Activated T-helper 17 cell treated with anti-CD3 and anti-CD28 coated beads, Interleukin-2, amount 50 U/mL, for 72 hours (primary cell): ENCODE data around the gene LRWD1. TPM values are rescaled to one million over a fixed set of nuclear protein-coding genes. Genes with fewer than 3 reads are reported as not detected.

Source experiments
- ATAC-seq: fragments of 150-1000 bp; cut with Tn5 transposase; replicated peaks from 2 replicates; pipeline ENCODE4 v1.10.0; 2021; ENCODE audit warnings: mild to moderate bottlenecking, moderate library complexity
- H3K27ac Mint-ChIP-seq: one replicate; pipeline ENCODE4 v1.8.0; 2022; ENCODE audit warnings: mixed read lengths
- H3K27me3 Mint-ChIP-seq: one replicate; pipeline ENCODE4 v1.8.0; 2022; ENCODE audit warnings: mixed read lengths
- H3K36me3 Mint-ChIP-seq: one replicate; pipeline ENCODE4 v1.8.0; 2022; ENCODE audit warnings: low read depth, mild to moderate bottlenecking, mixed read lengths
- H3K4me1 Mint-ChIP-seq: one replicate; pipeline ENCODE4 v1.8.0; 2022; ENCODE audit warnings: mixed read lengths
- H3K4me3 Mint-ChIP-seq: one replicate; pipeline ENCODE4 v1.8.0; 2022; ENCODE audit warnings: mild to moderate bottlenecking, mixed read lengths
- H3K9me3 Mint-ChIP-seq: one replicate; pipeline ENCODE4 v1.8.0; 2022; ENCODE audit warnings: mixed read lengths
- total RNA-seq, 2 donors: library from RNA; stranded (reverse); gene quantifications; one replicate each; pipeline ENCODE4 v1.2.3, GENCODE V29; 2022

Gene LRWD1
- total RNA-seq, 2 donors from 2014 or later: 14.8 to 20.6 TPM

DNA sequence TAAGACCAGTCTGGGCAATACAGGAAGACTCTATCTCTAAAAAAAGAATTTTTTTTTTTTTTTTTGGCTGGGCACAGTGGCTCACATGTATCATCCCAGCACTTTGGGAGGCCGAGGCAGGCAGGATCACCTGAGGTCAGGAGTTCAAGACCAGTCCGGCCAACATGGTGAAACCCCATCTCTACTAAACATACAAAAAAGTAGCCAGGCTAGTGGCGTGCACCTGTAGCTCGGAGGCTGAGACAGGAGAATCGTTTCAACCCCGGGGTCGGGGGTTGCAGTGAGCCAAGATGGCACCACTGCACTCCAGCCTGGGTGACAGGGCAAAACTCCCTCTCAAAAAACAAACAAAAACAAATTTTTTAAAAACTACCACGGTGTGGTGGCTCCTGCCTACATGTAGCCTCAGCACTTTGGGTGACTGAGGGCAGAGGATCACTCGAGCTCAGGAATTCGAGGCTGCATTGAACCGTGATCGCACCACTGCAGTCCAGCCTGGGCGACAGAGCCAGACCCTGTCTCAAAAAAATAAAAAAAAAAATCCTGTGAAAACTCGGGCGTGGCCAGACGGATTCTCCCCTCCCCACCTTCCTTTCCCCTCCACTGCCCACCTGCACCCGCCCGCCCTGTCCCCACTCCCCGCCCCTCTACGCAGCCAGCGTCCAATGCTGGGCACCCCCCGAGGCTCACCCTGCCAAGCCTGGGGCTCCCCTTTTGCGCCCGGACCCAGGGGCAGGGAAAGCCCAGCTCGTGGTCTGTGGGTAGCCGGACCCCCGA lies 32.2 kb upstream of the LRWD1 start:
- Mint-ChIP-seq H3K4me1 (peaks cover 23% of the 10 kb centered on the region), H3K27me3 (no peaks in the 10 kb centered on the region), H3K4me3 (peak overlapping the region; percentile 64), H3K27ac (peak overlapping the region; percentile 85), H3K36me3 (peaks cover 41% of the 10 kb centered on the region), H3K9me3 (no peaks in the 10 kb centered on the region)
- ATAC-seq: peak; percentile 6

DNA sequence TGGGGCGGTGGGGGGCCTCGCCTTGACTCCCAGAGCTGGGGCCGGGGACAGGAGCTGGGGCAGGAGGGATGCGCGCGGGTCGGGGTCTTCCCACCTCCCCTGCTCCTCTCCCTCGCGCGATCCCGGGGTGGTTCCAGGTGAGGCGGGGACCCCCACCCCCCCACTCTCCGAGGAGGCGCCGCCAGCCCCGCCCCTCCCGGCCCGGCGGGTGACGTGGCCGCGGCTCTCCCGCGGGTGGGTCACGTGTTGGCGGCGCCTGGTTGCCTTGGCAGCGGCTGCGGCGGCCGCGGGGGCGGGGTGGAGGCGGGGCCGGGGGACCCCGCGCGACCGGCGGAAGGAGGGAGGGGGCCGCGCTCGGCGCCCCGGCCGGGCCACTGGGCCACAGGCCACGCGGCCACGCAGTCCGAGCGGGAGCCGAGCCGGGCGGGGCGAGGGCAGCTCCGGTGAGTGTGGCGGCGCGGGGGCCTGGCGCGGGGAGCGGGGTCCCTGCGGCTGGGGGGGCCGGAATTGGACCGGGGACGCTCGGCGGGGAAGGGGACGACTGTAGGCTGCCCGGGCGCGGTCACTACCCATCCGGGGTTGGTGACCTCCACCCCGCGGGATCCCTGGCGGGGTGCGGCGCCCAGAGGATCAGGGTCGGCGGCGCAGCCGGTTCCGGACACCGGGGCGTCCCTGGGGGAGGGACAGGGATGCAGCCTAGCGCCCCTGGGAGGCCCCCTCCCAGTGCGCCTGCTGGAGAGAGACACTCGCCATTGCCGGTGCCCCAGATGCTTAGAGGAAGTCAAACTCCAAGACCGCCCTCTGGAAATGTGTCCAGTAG lies 31.4 kb upstream of the LRWD1 start, which contains the start of gene ORAI2:
ORAI2 (plus strand) TSS at position 357 of the 820 bp plus-strand sequence. CDS start 5,382 bp downstream, outside the sequence.
- Mint-ChIP-seq H3K4me1 (peaks cover 23% of the 10 kb centered on the region), H3K9me3 (no peaks in the 10 kb centered on the region), H3K36me3 (peaks cover 41% of the 10 kb centered on the region), H3K4me3 (peak within 1 kb of the TSS; percentile 88), H3K27ac (peak within 1 kb of the TSS; percentile 94), H3K27me3 (no peaks in the 10 kb centered on the region)
- ATAC-seq: peak; percentile 74

DNA sequence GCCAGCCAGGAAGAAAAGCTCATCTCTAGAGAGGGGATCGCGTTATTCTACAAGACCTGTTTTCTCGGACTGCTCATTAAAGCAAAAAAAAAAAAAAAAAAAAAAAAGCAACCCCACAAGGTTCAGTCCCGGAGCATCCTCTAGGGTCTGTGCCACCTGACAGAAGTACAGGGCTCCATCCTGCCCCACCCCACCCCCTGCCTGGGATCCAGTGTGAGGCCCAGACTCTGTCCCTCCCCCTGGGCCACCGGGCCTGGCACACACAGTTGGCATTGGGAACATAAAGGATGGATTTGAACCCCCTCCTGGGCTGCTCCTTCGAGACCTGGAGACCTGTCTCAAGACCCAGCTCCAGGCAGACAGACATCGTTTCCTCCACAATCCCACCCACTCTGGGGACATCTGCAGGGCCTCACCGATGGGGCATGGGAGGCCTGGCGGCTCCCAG lies 30.7 kb upstream of the LRWD1 start:
- peak; percentile 28 for ATAC-seq
- peak overlapping the region; percentile 88 for H3K4me3 Mint-ChIP-seq
- H3K4me1 Mint-ChIP-seq: peaks cover 23% of the 10 kb centered on the region
- H3K27ac Mint-ChIP-seq: peak overlapping the region; percentile 94
- peaks cover 44% of the 10 kb centered on the region for H3K36me3 Mint-ChIP-seq
- H3K27me3 Mint-ChIP-seq: no peaks in the 10 kb centered on the region
- H3K9me3 Mint-ChIP-seq: no peaks in the 10 kb centered on the region

DNA sequence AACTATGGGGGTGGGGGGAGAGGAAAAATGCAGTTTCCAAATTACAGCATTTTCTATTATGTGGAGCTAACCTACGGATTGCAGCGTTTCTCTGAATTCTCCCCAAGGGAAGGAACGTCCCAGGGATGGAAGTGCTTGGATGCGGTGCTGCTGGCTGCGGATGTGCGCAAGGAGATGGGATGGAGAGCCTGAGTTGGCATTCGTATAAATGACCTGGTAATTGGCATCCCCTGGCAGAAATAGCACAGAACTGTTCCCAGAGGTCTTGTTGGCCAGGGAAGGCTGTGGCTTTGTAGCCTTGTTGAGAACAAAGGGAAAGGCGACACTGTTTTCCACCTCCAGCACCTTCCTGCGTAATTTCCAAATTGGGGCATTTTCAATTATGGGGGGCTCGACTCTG lies 28.7 kb upstream of the LRWD1 start:
- H3K9me3 Mint-ChIP-seq: no peaks in the 10 kb centered on the region
- ATAC-seq: no peak

DNA sequence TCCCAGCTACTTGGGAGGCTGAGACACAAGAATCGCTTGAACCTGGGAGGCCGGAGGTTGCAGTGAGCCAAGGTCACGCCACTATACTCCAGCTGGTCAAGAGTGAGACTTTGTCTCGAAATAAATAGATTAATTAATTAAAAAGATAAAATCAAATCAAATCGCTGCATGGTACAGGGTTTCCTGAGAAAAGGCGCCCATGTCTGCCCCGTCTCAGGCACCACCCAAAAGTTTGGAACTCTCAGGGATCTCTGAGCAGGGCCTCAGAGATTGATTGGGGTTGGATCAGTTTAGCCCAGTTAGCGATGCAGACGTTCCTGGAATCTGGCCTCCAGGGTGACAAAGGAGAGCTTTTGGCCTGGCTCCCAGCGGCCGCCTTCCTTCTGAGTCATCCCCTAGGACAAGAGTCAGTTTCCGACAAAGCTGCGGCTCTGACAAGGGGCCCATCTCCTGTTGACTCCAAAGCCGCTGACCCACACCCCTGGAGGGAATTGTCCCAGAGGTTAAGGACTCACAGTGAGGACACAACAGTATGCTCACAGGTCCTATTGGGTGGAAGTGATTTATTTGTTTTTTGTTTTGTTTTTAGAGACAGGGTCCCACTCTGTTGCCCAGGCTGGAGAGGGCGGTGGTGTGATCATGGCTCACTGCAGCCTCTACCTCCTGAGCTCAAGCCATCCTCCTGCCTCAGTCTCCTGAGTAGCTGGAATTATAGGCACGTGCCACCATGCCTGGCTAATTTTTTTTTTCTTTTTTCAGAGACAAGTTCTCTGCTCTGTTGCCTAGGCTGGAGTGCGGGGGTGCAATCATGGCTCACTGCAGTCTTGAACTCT lies 24.6 kb upstream of the LRWD1 start:
- Mint-ChIP-seq H3K36me3 (peaks cover 64% of the 10 kb centered on the region), H3K4me3 (no peak overlapping the region), H3K27ac (no peak overlapping the region), H3K9me3 (no peaks in the 10 kb centered on the region), H3K4me1 (no peaks in the 10 kb centered on the region), H3K27me3 (no peaks in the 10 kb centered on the region)
- no peak for ATAC-seq

More for the DNA sequence above, 28.7 kb upstream of the LRWD1 start:
- H3K27me3 Mint-ChIP-seq: no peaks in the 10 kb centered on the region
- peaks cover 49% of the 10 kb centered on the region for H3K36me3 Mint-ChIP-seq
- H3K4me1 Mint-ChIP-seq: peaks cover 7% of the 10 kb centered on the region
- H3K4me3 Mint-ChIP-seq: no peak overlapping the region
- peak overlapping the region; percentile 94 for H3K27ac Mint-ChIP-seq

DNA sequence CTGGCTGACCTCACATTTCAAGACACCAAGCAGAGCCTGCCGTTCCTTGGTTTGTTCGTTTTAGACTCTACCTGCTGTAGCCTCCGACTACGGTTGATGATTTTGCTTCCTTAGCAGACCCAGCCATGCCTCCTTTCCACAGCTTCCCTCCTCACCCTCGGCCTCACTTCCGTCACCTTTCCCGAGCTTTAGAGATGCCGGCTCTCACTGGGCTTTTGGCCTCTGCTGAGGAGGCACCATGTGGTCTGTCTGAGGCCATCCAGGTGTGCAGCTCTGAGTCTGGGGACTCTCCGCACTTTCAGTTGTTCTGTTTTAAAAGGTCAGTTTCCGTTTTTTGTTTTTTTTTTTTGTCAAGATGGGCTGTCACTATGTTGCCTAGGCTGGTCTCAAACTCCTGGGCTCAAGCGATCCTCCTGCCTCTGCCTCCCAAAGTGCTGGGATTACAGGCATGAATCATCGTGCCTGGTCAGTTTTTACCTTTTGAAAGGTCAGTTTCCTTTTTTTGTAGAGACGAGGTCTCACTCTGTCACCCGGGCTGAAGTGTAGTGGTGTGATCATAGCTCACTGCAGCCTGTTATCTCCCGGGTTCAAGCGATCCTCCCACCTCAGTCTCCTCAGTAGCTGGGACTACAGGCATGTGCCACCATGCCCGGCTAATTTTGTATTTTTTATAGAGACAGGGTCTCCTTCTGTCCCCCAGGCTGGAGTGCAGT lies 19.7 kb upstream of the LRWD1 start:
- Mint-ChIP-seq H3K27me3 (no peaks in the 10 kb centered on the region), H3K27ac (peak overlapping the region; percentile 82), H3K4me1 (no peaks in the 10 kb centered on the region), H3K36me3 (peaks cover 47% of the 10 kb centered on the region), H3K4me3 (no peak overlapping the region), H3K9me3 (no peaks in the 10 kb centered on the region)
- no peak for ATAC-seq

DNA sequence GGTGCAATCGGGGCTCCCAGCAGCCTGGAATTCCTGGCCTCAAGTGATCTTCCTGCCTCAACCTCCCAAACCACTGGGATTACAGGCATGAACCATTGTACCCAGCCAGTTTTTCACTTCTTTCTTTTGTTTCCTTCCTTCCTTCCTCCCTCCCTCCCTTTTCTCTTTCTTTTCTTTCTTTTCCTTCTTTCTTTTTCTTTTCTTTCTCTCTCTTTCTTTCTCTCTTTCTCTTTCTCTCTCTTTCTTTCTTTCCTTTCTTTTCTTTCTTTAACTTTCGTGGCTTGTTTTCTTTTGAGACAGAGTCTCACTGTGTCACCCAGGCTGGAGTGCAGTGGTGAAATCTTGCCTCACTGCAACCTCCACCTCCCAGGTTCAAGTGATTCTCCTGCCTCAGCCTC lies 19.1 kb upstream of the LRWD1 start:
- Mint-ChIP-seq H3K27me3 (no peaks in the 10 kb centered on the region), H3K9me3 (no peaks in the 10 kb centered on the region), H3K27ac (peak overlapping the region; percentile 82), H3K4me3 (no peak overlapping the region), H3K36me3 (peaks cover 45% of the 10 kb centered on the region), H3K4me1 (no peaks in the 10 kb centered on the region)
- ATAC-seq: no peak

DNA sequence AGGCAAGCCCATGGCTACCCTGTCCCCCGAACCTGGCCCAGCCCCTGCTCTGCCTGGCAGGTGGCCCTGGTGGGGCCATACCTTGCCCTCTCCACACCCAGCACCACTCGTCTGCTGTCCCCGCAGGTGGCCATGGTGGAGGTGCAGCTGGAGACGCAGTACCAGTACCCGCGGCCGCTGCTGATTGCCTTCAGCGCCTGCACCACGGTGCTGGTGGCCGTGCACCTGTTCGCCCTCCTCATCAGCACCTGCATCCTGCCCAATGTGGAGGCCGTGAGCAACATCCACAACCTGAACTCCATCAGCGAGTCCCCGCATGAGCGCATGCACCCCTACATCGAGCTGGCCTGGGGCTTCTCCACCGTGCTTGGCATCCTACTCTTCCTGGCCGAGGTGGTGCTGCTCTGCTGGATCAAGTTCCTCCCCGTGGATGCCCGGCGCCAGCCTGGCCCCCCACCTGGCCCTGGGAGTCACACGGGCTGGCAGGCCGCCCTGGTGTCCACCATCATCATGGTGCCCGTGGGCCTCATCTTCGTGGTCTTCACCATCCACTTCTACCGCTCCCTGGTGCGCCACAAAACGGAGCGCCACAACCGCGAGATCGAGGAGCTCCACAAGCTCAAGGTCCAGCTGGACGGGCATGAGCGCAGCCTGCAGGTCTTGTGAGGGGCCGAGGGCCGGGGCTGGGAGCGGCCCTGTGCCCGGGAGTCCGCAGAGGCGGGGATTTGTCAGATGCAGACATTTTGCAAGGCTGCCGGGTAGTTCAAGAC lies 18.2 kb upstream of the LRWD1 start:
- Mint-ChIP-seq H3K4me1 (no peaks in the 10 kb centered on the region), H3K36me3 (peaks cover 36% of the 10 kb centered on the region), H3K27me3 (no peaks in the 10 kb centered on the region), H3K4me3 (no peak overlapping the region), H3K9me3 (no peaks in the 10 kb centered on the region), H3K27ac (no peak overlapping the region)
- ATAC-seq: no peak

DNA sequence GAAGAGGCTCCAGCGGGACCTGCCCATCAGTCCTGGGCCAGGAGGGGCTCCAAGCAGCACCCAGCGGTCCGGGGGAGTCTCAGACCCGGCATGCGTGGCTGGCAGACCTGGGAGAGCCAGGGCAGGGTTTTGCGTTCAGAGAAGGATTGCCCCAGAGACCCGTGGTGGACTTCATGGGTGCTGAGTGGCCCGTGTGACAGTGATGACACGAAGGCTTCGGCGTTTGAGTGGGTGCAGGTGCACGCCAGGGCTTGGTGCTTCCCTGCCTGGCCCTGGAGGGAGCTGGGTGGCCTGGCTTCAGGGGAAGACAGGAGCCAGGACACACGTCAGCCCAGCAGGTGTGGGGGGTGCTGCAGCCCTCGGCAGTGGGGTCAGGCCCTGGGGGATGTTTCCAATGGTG lies 17.5 kb upstream of the LRWD1 start:
- ATAC-seq: no peak
- H3K4me1 Mint-ChIP-seq: no peaks in the 10 kb centered on the region
- no peaks in the 10 kb centered on the region for H3K9me3 Mint-ChIP-seq
- H3K27me3 Mint-ChIP-seq: no peaks in the 10 kb centered on the region
- H3K4me3 Mint-ChIP-seq: no peak overlapping the region
- H3K27ac Mint-ChIP-seq: no peak overlapping the region
- peaks cover 28% of the 10 kb centered on the region for H3K36me3 Mint-ChIP-seq

DNA sequence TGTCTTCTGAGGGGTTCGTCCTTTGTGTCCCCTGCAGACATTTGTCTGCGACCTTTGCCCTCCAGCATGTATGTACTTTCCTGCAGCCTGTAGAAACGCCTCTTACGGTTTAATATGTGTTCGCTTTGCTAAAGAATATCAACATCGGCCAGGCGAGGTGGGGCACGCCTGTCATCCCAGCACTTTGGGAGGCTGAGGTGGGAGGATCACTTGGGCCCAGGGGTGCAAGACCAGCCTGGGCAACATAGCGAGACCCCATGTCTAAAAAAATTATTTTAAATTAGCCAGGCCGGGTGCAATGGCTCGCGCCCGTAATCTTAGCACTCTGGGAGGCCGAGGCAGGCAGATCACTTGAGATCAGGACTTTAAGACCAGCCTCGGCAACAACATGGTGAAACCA lies 15.6 kb upstream of the LRWD1 start:
- H3K4me1 Mint-ChIP-seq: no peaks in the 10 kb centered on the region
- H3K4me3 Mint-ChIP-seq: no peak overlapping the region
- H3K27ac Mint-ChIP-seq: no peak overlapping the region
- H3K27me3 Mint-ChIP-seq: no peaks in the 10 kb centered on the region
- no peak for ATAC-seq
- H3K9me3 Mint-ChIP-seq: no peaks in the 10 kb centered on the region
- H3K36me3 Mint-ChIP-seq: peaks cover 20% of the 10 kb centered on the region

DNA sequence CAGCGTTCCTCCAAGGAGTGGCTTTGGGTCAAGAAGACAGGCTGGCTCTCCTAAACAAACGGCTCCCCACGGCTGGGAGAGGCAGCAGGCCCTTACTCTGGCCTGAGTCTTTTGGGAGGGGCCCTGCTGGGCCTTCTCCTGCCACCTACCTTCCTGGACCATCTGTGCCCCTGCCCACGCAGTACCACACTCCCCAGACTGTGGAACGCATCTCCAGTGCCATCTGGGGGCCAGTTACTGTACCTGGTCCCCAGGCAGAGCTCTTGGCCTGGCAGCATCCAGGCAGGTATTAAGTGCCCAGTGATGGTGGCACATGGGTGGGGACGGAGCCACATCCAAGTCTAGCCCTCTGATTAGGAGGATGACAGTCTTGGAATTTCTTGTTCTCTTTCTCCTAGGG lies 14.5 kb upstream of the LRWD1 start:
- no peak overlapping the region for H3K27ac Mint-ChIP-seq

DNA sequence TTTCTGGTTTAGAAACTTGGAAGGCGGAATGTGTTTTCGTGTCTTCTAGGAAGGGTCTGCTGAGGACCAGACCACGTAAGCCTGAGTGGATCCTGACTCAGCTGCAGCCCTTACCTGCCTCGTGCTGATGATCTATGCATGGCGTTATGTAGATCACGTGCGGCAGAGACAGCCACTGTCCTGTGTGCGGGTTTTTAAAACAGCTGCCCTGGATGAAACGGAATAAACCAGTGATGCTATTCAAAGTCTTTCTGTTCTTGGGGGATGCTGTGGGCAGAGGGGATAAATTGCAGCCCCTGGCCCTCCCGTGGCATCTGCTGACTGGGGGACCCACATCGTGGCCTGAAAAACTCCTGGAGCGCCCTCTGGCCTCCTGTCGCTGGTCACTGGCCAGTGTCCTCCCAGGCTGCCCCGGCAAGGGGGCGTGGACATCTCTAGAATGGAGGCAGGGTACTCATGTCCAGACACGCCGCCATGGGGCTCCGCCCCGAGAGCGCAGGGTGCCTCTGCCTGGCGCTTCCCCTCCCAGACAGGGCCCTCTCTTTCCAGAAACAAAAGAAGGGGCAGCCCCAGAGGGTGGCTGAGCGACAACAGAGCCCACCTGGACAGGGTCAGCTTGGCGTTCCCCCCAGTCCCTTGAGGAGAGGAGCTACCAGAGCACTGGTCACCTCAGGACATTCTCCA lies 13.3 kb upstream of the LRWD1 start:
- Mint-ChIP-seq H3K9me3 (no peaks in the 10 kb centered on the region), H3K36me3 (peaks cover 9% of the 10 kb centered on the region), H3K4me1 (no peaks in the 10 kb centered on the region), H3K4me3 (no peak overlapping the region), H3K27ac (no peak overlapping the region), H3K27me3 (no peaks in the 10 kb centered on the region)
- ATAC-seq: no peak

More for the DNA sequence above, 14.5 kb upstream of the LRWD1 start:
- H3K27me3 Mint-ChIP-seq: no peaks in the 10 kb centered on the region
- peak; percentile 82 for ATAC-seq
- H3K4me3 Mint-ChIP-seq: no peak overlapping the region
- H3K4me1 Mint-ChIP-seq: no peaks in the 10 kb centered on the region
- H3K9me3 Mint-ChIP-seq: no peaks in the 10 kb centered on the region
- H3K36me3 Mint-ChIP-seq: peaks cover 15% of the 10 kb centered on the region

DNA sequence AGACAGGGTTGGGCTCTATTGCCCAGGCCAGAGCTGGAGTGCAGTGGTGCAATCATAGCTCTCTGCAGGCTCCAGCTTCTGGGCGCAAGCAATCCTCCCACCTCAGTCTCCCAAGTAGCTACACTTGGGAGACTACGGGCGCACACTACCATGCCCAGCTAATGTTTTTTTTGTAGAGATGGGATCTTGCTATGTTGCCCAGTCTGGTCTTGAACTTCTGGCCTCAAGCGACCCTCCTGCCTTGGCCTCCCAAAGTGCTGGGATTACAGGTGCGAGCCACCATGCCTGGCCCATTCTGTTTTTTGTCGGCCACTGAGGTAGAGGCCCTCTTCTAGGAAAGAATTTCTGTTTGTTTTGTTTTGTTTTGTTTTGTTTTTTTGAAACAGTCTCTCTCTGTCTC lies 12.3 kb upstream of the LRWD1 start:
- Mint-ChIP-seq H3K27ac (no peak overlapping the region), H3K36me3 (peaks cover 19% of the 10 kb centered on the region), H3K4me3 (no peak overlapping the region), H3K9me3 (no peaks in the 10 kb centered on the region), H3K4me1 (no peaks in the 10 kb centered on the region), H3K27me3 (no peaks in the 10 kb centered on the region)
- ATAC-seq: no peak
